Testis (tissue), 3 donors: ENCODE measurements around the gene MBP. TPM values are rescaled to one million over a fixed set of nuclear protein-coding genes. Genes with fewer than 3 reads are reported as not detected.

ENCODE experiments used
- DNase-seq: peaks from one replicate; pipeline ENCODE4 v3.0.0-alpha.2; 2019
- H3K27ac ChIP-seq, 2 donors: fragments of 200-600 bp; sonication (generic); one replicate each; pipeline ENCODE4 v1.5.1; 2019
- H3K27me3 ChIP-seq: fragments of 200-600 bp; sonication (generic); one replicate; pipeline ENCODE4 v1.5.1; 2019
- H3K36me3 ChIP-seq: fragments of 200-600 bp; sonication (generic); one replicate; pipeline ENCODE4 v1.5.1; 2017; ENCODE audit warnings: low read depth; ENCODE audit errors: missing control alignments
- H3K4me1 ChIP-seq: fragments of 200-600 bp; sonication (generic); one replicate; pipeline ENCODE4 v1.5.1; 2019
- H3K4me3 ChIP-seq, 2 donors: fragments of 200-600 bp; sonication (generic); one replicate each; pipeline ENCODE4 v1.5.1; 2017 to 2019
- H3K9me3 ChIP-seq: fragments of 200-600 bp; sonication (generic); one replicate; pipeline ENCODE4 v1.5.1; 2017
- POLR2A ChIP-seq: fragments of 450-650 bp; IDR thresholded peaks from one replicate; pipeline ENCODE4 v1.6.1; 2017; ENCODE audit warnings: antibody characterized with exemption, mild to moderate bottlenecking, moderate library complexity
- WGBS, 2 donors: methylation state at CpG; one replicate each; pipeline ENCODE4 v1.1.5; 2018; 5-methylcytosine and 5-hydroxymethylcytosine counted together
- intact Hi-C: fragments of 100-400 bp; cut with DNase I; formaldehyde crosslinking; loops from one replicate; pipeline ENCODE4 v1.15.1; 2023; ENCODE audit warnings: low total_unique reads
- polyA plus RNA-seq: library from polyadenylated mRNA; stranded (reverse); fragments of 350-450 nt; fragmentation: Illumina TruSeq; extraction: RNeasy Lipid Tissue Mini Kit (QIAGEN cat#74804); gene quantifications from one replicate; pipeline ENCODE4 v1.2.3, GENCODE V29; 2014; ENCODE audit warnings: low read depth, low replicate concordance; ENCODE audit not compliant: insufficient read depth
- total RNA-seq, 2 donors: library from RNA; depleted of rRNA; stranded (reverse); fragments of >200 nt; gene quantifications; one replicate each; pipeline ENCODE4 v1.2.3, GENCODE V29; 2016
- TF ChIP-seq, protein P1 (sequence below), 3 experiments: fragments of 450-650 bp in 2 of 3; fragments of 200-600 bp in 1 of 3; sonication (generic) in 1 of 3; IDR thresholded peaks; one replicate each; pipeline ENCODE4 v1.5.1; 2016 to 2019; ENCODE audit warnings: antibody characterized with exemption in 3 of 3, mild to moderate bottlenecking in 2 of 3, moderate library complexity in 1 of 3

Gene MBP
- total and polyA plus RNA-seq, 3 donors from 2014 or later = 15.4 to 20.3 (median 16.7) TPM

DNA sequence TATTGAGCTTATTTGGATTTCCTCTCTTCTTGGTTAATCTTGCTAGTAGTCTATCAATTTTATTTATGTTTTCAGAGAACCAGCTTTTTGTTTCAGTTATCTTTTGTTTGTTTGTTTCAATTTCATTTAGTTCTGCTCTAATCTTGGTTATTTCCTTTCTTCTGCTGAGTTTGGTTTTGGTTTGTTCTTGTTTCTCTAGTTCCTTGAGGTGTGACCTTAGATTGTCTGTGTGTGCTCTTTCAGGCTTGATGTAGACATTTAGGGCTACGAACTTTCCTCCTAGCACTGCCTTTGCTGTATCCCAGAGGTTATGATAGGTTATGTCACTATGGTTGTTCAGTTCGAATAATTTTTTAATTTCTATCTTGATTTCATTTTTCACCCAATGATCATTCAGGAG lies 168.6 kb downstream of the MBP start:
- intact Hi-C loops = no loop called here
- Histone ChIP-seq H3K4me1 (no peaks in the 10 kb centered on the region), H3K27me3 (no peaks in the 10 kb centered on the region), H3K9me3 (no peaks in the 10 kb centered on the region), H3K36me3 (no peaks in the 10 kb centered on the region), H3K27ac (no peak overlapping the region), H3K4me3 (no peak overlapping the region)
- 94 to 100% methylated on average over 2 of the region's 2 CpGs for WGBS, 2 donors
- no peak for TF ChIP-seq POLR2A
- TF ChIP-seq, protein P1, sequence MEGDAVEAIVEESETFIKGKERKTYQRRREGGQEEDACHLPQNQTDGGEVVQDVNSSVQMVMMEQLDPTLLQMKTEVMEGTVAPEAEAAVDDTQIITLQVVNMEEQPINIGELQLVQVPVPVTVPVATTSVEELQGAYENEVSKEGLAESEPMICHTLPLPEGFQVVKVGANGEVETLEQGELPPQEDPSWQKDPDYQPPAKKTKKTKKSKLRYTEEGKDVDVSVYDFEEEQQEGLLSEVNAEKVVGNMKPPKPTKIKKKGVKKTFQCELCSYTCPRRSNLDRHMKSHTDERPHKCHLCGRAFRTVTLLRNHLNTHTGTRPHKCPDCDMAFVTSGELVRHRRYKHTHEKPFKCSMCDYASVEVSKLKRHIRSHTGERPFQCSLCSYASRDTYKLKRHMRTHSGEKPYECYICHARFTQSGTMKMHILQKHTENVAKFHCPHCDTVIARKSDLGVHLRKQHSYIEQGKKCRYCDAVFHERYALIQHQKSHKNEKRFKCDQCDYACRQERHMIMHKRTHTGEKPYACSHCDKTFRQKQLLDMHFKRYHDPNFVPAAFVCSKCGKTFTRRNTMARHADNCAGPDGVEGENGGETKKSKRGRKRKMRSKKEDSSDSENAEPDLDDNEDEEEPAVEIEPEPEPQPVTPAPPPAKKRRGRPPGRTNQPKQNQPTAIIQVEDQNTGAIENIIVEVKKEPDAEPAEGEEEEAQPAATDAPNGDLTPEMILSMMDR (IDR thresholded peaks at IDR 0.05) = no peak
- no peak for DNase-seq

DNA sequence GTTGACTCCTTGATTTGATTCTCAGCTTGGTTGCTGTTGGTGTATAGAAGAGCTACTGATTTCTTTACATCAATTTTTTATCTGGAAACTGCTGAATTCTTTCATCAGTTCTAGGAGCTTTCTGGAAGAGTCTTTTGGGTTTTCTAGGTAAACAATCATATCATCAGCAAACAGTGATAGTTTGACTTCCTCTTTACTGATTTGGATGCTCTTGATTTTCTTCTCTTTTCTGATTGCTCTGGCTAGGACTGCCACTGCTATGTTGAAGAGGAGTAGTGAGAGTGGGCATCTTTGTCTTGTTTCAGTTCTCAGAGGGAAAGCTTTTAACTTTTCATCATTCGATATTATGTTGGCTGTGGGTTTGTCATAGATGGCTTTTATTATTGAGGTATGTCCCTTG lies 169.7 kb downstream of the MBP start:
- intact Hi-C loops = no loop called here
- H3K4me1 ChIP-seq = peaks cover 3% of the 10 kb centered on the region
- no peak for TF ChIP-seq POLR2A
- TF ChIP-seq, protein P1 (IDR thresholded peaks at IDR 0.05) = no peak
- WGBS, 2 donors = 100% methylated on average over 1 of the region's 1 CpG
- no peak overlapping the region for H3K4me3 ChIP-seq
- H3K9me3 ChIP-seq = no peaks in the 10 kb centered on the region
- H3K27me3 ChIP-seq = no peaks in the 10 kb centered on the region
- DNase-seq = no peak
- H3K36me3 ChIP-seq = no peaks in the 10 kb centered on the region
- no peak overlapping the region for H3K27ac ChIP-seq

DNA sequence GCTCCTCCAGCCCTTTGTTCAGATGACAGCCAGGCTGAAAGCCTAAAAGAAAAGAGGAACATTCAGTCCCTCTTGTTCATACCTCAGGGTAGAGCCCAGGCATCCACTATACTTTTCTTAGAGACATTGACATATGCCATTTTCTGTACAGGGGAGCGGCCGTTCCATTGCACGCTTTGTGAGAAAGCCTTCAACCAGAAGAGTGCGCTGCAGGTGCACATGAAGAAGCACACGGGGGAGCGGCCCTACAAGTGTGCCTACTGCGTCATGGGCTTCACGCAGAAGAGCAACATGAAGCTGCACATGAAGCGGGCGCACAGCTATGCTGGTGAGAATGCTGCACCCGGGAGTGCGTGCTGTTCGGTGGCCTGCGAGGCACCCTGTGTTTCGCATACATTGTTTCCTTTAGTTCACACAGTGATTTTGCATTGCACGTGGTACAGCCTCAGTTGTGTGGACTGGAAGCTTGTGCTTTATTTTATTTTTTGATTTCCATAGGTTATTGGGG lies 172.0 kb downstream of the MBP start:
- no peak for DNase-seq
- Histone ChIP-seq H3K4me1 (peaks cover 3% of the 10 kb centered on the region), H3K27ac (no peak overlapping the region), H3K27me3 (no peaks in the 10 kb centered on the region), H3K4me3 (no peak overlapping the region), H3K9me3 (no peaks in the 10 kb centered on the region), H3K36me3 (no peaks in the 10 kb centered on the region)
- TF ChIP-seq, protein P1 (IDR thresholded peaks at IDR 0.05) = no peak
- TF ChIP-seq POLR2A = no peak
- WGBS, 2 donors = 88 to 96% methylated on average over 16 of the region's 16 CpGs
- intact Hi-C loops = no loop called here

DNA sequence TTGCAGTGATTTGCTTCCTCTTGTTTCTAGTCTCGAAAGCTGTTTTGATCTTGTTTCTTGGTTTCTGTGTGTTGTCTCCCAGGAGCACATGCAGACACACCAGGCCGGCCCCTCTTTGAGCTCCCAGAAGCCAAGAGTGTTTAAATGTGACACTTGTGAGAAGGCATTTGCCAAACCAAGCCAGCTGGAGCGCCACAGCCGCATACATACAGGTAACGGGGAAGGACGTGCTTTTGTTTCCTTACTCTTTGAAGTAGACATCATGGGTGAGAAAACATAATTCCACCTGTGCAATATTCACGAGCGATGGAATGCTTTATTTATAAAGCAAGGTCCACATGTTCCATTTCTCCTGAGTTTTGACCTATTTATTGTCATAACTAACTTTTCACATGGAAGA lies 173.0 kb downstream of the MBP start:
- H3K27ac ChIP-seq = no peak overlapping the region
- H3K9me3 ChIP-seq = no peaks in the 10 kb centered on the region
- peaks cover 3% of the 10 kb centered on the region for H3K4me1 ChIP-seq
- no peaks in the 10 kb centered on the region for H3K36me3 ChIP-seq
- intact Hi-C loops = no loop called here
- H3K27me3 ChIP-seq = no peaks in the 10 kb centered on the region
- 88 to 90% methylated on average over 8 of the region's 8 CpGs for WGBS, 2 donors
- no peak overlapping the region for H3K4me3 ChIP-seq
- no peak for DNase-seq
- TF ChIP-seq POLR2A = no peak
- TF ChIP-seq, protein P1 (IDR thresholded peaks at IDR 0.05) = no peak

DNA sequence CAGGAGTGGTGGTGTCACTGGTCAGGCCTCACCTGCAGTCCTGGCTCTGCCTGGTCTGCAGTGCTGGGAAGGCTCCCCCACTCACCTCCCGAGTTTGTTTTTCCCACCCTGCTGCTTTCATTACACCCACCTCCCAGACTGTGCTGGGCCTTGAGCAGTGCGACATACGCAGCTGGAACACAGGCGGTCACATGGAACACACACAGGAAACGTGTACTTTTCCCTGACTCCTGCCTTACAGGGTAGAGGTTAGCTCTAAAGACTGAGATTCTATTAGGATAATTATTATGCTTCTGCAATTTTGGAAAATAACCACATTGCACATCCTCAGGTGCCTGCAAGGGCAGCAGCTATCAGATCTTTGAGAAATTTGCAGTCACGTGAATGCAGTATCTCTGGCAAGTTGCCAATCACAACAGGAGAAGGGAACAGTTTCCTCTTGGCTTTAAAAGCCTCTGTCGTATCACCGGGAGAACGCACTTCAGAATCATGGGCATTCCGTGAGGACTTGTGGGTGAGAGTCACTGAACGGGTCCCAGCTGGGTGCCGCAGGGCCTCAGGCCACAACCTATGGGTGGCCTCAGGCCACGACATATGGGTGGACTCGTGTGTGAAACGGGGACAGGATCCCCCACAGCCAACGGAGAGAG lies 173.8 kb downstream of the MBP start:
- H3K9me3 ChIP-seq = no peaks in the 10 kb centered on the region
- H3K27me3 ChIP-seq = no peaks in the 10 kb centered on the region
- peaks cover 5% of the 10 kb centered on the region for H3K4me1 ChIP-seq
- H3K4me3 ChIP-seq = no peak overlapping the region
- no peak for TF ChIP-seq POLR2A
- TF ChIP-seq, protein P1 (IDR thresholded peaks at IDR 0.05) = no peak
- H3K27ac ChIP-seq = no peak overlapping the region
- no peak for DNase-seq
- H3K36me3 ChIP-seq = no peaks in the 10 kb centered on the region
- intact Hi-C loops = no loop called here
- 56 to 60% methylated on average over 14 to 16 of the region's 16 CpGs for WGBS, 2 donors
